Gastroesophageal sphincter (tissue), 3 donors: ENCODE results near the gene PXN.

Experiments used
- CTCF ChIP-seq, 4 experiments: fragments of 200-600 bp in 2 of 4; fragments of 450-650 bp in 2 of 4; sonication (generic) in 1 of 4; IDR thresholded peaks; one replicate each; pipeline ENCODE4 v1.5.1; 2017 to 2019; ENCODE audit warnings: antibody characterized with exemption in 4 of 4, mild to moderate bottlenecking in 2 of 4, moderate library complexity in 2 of 4
- POLR2AphosphoS5 ChIP-seq: sonication (generic); formaldehyde crosslinking; IDR thresholded peaks from one replicate; pipeline ENCODE4 v1.6.1; 2017; ENCODE audit warnings: antibody characterized with exemption

DNA sequence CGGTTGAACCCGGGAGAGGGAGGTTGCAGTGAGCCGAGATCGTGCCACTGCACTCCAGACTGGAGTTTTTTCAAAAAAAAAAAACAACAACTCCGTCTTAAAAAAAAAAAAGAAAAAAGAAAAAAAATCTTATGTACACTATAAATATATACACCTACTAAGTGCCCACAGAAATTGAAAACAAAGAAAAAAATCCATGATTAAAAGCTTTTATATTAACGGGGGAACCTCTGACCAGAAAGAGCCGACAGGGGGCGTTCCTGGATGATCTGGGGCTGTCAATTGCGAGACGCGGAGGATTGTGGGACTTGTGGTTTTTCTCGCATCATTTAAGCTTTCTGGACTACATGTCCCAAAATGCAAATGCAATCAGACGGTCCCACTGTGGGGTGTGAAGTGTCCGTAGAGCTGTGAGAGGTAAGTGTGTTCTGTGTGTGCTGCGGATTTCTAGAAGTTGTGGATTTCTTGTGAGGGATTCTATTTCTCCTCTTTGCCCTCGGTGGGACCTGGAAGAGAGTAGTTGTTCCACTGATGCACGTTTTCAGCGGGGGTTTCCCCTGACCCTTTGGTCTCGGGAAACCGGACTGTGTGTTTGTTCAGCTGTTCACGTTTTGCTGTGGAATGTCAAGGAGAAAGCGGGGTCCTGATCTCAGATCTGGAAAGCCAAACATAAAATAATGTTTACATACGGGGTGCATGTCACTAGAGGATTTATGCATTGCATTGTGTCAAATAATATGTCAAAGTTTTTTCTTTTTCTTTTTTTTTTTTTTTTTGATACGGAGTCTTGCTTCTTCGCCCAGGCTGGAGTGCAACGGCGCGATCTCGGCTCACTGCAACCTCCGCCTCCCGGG, 36.7 kb upstream of the PXN start, which contains the start of gene SIRT4:
- TF ChIP-seq CTCF (IDR thresholded peaks at IDR 0.05) (peak in 3 of 4 experiments; percentile 32 to 86 (median 59)), POLR2AphosphoS5 (no peak)
